Neutrophil (primary cell): ENCODE data around the gene GCNT1.

ENCODE experiments used
- H3K27ac ChIP-seq: fragments of 200-600 bp; sonication (generic); 2 replicates; pipeline ENCODE4 v1.5.1; 2016; ENCODE audit warnings: mild to moderate bottlenecking, moderate library complexity
- H3K27me3 ChIP-seq: fragments of 200-600 bp; sonication (generic); 2 replicates; pipeline ENCODE4 v1.6.0; 2016; ENCODE audit warnings: mild to moderate bottlenecking
- H3K36me3 ChIP-seq: fragments of 200-600 bp; sonication (generic); 2 replicates; pipeline ENCODE4 v1.5.1; 2017
- H3K4me1 ChIP-seq, 2 experiments: fragments of 200-600 bp in 1 of 2; sonication (generic) in 1 of 2; 1 replicate in 1 of 2; 2 replicates in 1 of 2; pipeline versions ENCODE4 v1.5.1 to v1.6.1; 2013 to 2016; ENCODE audit warnings: low read depth in 1 of 2, low read length in 1 of 2, mild to moderate bottlenecking in 1 of 2, moderate library complexity in 1 of 2; ENCODE audit not compliant: control insufficient read depth in 1 of 2, insufficient read depth in 1 of 2
- H3K4me3 ChIP-seq, 2 experiments: fragments of 200-600 bp in 1 of 2; sonication (generic) in 1 of 2; 1 replicate in 1 of 2; 2 replicates in 1 of 2; pipeline ENCODE4 v1.5.1; 2013 to 2016; ENCODE audit warnings: low read depth in 1 of 2, low read length in 1 of 2, mild to moderate bottlenecking in 1 of 2, moderate library complexity in 1 of 2
- H3K9me3 ChIP-seq: fragments of 200-600 bp; sonication (generic); 2 replicates; pipeline ENCODE4 v1.5.1; 2016
- TF ChIP-seq, protein P1 (sequence below): fragments of 200-600 bp; sonication (generic); IDR thresholded peaks from 2 replicates; pipeline ENCODE4 v1.5.1; 2016; ENCODE audit warnings: antibody characterized with exemption

The GCNT1 gene

DNA sequence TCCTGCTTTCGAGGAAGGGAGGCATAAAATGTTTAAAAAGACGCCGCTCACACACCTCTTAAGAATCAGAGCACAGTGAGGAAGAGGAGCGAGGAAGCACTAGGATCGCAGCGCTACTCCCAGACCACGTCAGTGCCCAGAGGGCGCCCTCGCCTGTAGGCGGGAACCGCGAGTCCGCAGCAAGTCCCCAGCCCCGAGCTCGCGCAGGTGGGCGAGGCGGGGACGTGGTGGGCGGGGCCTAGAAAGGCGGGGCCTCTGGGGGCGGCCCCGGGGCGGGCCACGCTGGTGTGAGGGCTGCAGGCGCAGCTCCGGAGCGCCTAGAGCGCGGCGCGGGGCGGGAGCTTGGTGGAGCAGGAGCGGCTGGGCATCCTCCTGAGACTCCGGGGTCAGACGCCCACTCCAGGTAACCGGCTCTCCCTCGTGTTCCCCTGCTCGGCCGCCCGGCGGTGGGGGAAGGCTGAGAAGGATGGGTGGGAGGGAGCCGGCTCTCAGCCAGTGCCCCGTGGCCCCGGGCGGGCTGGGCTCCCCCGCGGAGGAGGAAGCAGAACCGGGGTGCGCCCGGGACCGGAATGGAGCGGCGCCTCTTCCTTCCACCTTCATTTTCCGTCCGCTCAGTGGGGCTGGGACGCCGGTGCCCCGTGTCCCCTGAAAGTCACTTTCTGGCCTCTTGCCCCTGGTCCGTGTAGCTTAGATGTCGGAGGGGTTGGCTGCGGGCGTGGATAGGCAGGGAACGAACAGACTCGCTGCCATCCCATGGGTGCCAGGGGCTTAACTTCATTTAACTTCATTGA lies at the start of gene GCNT1:
Gene GCNT1, plus strand, starts transcription at position 280 of the 791 bp plus-strand sequence. CDS start 43,200 bp downstream, outside the sequence.
- no peaks in the 10 kb centered on the region for H3K27me3 ChIP-seq

DNA sequence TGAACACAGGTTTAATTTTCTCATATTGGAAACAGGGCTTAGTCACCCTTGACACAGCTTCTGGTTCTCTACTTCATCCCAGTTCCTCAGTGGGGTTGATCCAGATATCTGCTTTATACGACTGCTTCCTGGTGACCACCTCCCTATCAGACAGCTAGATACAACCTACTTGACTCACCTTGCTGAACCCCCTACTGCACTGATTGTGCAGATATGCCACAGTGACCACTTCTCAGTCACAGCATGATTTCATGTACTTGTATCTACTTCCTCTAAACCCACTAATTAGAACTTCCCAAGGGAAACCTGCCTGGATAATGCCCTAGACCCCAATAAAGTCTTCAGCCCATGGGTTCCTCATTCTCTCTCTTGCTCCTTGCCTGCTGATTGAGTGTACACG lies 46.3 kb upstream of the GCNT1 start:
- H3K36me3 ChIP-seq = no peaks in the 10 kb centered on the region
- H3K27ac ChIP-seq = no peak overlapping the region
- no peak overlapping the region for H3K4me3 ChIP-seq
- H3K4me1 ChIP-seq = no peaks in the 10 kb centered on the region
- H3K27me3 ChIP-seq = no peaks in the 10 kb centered on the region
- H3K9me3 ChIP-seq = no peaks in the 10 kb centered on the region
- TF ChIP-seq, protein P1, sequence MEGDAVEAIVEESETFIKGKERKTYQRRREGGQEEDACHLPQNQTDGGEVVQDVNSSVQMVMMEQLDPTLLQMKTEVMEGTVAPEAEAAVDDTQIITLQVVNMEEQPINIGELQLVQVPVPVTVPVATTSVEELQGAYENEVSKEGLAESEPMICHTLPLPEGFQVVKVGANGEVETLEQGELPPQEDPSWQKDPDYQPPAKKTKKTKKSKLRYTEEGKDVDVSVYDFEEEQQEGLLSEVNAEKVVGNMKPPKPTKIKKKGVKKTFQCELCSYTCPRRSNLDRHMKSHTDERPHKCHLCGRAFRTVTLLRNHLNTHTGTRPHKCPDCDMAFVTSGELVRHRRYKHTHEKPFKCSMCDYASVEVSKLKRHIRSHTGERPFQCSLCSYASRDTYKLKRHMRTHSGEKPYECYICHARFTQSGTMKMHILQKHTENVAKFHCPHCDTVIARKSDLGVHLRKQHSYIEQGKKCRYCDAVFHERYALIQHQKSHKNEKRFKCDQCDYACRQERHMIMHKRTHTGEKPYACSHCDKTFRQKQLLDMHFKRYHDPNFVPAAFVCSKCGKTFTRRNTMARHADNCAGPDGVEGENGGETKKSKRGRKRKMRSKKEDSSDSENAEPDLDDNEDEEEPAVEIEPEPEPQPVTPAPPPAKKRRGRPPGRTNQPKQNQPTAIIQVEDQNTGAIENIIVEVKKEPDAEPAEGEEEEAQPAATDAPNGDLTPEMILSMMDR = no peak

More for the DNA sequence above, at the start of gene GCNT1:
- H3K36me3 ChIP-seq = peaks cover 4% of the 10 kb centered on the region
- peak within 1 kb of the TSS; percentile 87 to 98 for H3K4me3 ChIP-seq
- H3K4me1 ChIP-seq = peaks cover 49 to 51% of the 10 kb centered on the region in 2 experiments
- TF ChIP-seq, protein P1 = peak; percentile 24
- H3K27ac ChIP-seq = peak within 1 kb of the TSS; percentile 85
- no peaks in the 10 kb centered on the region for H3K9me3 ChIP-seq

DNA sequence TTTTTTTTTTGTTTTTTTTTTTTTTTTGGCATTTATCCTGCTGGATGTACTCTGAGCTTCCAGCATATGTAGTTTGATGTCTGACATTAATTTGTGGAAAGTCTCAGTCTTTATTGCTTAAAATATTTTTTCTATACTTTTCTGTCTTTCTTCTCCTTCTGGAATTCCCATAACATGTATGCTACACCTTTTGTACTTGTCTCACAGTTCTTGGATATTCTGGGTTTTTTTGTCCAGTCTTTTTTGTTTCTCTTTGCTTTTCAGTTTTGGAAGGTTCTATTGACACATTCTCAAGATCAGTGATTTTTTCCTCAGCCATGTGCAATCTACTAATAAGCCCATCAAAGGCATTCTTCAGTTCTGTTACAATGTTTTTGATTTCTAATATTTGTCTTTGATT lies 45.3 kb upstream of the GCNT1 start:
- H3K27ac ChIP-seq = no peak overlapping the region
- no peaks in the 10 kb centered on the region for H3K9me3 ChIP-seq
- no peaks in the 10 kb centered on the region for H3K27me3 ChIP-seq
- TF ChIP-seq, protein P1 = no peak
- H3K4me1 ChIP-seq = no peaks in the 10 kb centered on the region
- H3K4me3 ChIP-seq = no peak overlapping the region
- no peaks in the 10 kb centered on the region for H3K36me3 ChIP-seq

DNA sequence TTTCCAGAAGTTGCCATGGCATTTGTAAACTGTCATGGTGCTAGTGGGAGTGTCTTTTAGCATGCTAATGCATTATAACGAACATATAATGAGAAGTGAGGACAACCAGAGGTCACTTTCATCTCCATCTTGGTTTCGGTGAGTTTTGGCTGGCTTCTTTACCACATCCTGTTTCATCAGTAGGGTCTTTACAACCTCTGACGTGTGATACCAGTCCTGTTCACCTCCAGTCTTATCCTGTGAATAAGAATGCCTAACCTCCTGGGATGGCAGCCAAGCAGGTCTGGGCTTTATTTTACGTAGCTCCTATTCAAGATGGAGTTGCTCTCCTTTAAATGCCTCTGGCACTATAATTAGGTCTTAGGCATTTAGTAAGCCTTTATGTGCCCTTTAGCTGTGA lies 44.3 kb upstream of the GCNT1 start:
- Histone ChIP-seq H3K4me3 (no peak overlapping the region), H3K36me3 (no peaks in the 10 kb centered on the region), H3K4me1 (no peaks in the 10 kb centered on the region), H3K27ac (no peak overlapping the region), H3K9me3 (no peaks in the 10 kb centered on the region), H3K27me3 (no peaks in the 10 kb centered on the region)
- TF ChIP-seq, protein P1 = no peak

DNA sequence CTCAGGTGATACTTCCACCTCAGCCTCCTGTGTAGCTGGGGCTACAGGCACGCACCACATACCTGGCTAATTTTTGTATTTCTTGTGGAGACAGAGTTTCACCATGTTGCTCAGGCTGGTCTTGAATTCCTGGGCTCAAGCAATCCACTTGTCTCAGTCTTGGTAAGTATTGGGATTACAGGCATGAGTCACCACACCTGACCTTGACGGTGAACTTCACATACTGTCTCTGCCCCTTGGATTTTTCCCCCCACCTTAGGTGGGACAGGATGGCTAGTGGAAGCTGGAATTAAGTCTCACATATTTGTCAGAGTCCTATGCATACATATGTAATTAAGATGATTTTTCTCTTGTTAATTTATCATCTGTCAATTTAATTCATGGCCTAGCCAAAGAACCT lies 43.8 kb upstream of the GCNT1 start:
- Histone ChIP-seq H3K9me3 (no peaks in the 10 kb centered on the region), H3K27ac (no peak overlapping the region), H3K36me3 (no peaks in the 10 kb centered on the region), H3K4me3 (no peak overlapping the region), H3K4me1 (no peaks in the 10 kb centered on the region), H3K27me3 (no peaks in the 10 kb centered on the region)
- TF ChIP-seq, protein P1 = no peak
